Cerebellar nuclear complex (tissue), 1 donor: Measurements from ENCODE around the gene ZBTB4.
A peak's percentile ranks its signal among the peaks of the same experiment; 100 is the strongest.

Experiments
- DNase-seq, 2 experiments: peaks; one replicate each; lab custom pipeline; 2025; lab: John Stamatoyannopoulos, UW

The ZBTB4 gene

GRCh38 chr17:7479213-7480088 is at the start of gene ZBTB4:
TSS of gene ZBTB4 (minus strand) at chr17:7479631. CDS start at chr17:7466801, 12,830 bp downstream.
- DNase-seq = peak in 1 of 2 experiments; percentile 15

DNA sequence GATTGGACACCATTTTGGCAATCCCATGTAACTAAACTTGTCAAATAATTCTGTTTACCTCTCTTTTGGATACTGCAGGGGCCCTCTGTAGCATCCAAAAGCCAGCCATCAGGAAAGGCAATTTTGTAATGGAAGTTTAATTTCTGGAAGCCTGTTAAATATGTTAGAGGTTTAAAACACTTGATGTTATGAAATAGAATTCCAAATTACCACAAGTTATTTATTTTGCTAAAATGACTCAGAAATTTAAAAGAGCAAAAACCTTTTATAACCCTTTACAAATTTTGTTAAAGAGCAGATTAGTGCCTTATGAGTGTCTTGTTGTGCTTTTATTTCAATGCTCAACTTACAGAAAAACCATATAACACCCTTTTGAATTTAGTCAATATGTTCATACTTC is 49.4 kb upstream of the ZBTB4 start:
- no peak for DNase-seq

GRCh38 chr17:7523033-7523432 is 43.6 kb upstream of the ZBTB4 start:
- DNase-seq = no peak

GRCh38 chr17:7515911-7516610 is 36.6 kb upstream of the ZBTB4 start:
- DNase-seq = no peak

DNA sequence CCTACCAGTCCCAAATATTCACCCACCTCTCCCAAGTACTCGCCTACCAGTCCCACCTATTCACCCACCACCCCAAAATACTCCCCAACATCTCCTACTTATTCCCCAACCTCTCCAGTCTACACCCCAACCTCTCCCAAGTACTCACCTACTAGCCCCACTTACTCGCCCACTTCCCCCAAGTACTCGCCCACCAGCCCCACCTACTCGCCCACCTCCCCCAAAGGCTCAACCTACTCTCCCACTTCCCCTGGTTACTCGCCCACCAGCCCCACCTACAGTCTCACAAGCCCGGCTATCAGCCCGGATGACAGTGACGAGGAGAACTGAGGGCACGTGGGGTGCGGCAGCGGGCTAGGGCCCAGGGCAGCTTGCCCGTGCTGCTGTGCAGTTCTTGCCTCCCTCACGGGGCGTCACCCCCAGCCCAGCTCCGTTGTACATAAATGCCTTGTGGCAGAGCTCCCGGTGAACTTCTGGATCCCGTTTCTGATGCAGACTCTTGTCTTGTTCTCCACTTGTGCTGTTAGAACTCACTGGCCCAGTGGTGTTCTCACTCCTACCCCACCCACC is 34.5 kb upstream of the ZBTB4 start:
- no peak for DNase-seq

DNA sequence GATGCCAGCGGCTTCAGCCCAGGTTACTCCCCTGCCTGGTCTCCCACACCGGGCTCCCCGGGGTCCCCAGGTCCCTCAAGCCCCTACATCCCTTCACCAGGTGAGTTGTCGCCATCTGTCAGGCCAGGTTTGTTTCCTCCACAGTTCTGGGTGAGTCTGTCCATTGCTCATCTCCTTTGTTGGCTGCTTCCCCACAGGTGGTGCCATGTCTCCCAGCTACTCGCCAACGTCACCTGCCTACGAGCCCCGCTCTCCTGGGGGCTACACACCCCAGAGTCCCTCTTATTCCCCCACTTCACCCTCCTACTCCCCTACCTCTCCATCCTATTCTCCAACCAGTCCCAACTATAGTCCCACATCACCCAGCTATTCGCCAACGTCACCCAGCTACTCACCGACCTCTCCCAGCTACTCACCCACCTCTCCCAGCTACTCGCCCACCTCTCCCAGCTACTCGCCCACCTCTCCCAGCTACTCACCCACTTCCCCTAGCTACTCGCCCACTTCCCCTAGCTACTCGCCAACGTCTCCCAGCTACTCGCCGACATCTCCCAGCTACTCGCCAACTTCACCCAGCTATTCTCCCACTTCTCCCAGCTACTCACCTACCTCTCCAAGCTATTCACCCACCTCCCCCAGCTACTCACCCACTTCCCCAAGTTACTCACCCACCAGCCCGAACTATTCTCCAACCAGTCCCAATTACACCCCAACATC is 33.6 kb upstream of the ZBTB4 start:
- no peak for DNase-seq

DNA sequence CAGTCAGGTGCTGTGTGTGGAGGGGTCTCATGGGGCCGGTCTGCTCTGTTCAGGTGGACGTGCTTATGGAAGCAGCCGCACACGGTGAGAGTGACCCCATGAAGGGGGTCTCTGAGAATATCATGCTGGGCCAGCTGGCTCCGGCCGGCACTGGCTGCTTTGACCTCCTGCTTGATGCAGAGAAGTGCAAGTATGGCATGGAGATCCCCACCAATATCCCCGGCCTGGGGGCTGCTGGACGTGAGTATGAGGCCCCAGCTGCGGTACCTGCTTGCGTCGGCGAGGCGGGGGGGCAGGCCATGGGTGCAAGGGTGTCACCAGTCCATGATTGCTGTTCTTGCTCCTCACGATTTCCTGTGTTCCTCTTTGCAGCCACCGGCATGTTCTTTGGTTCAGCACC is 32.7 kb upstream of the ZBTB4 start:
- no peak for DNase-seq

GRCh38 chr17:7511108-7511507 is 31.7 kb upstream of the ZBTB4 start:
- no peak for DNase-seq

GRCh38 chr17:7509937-7510336 is 30.5 kb upstream of the ZBTB4 start:
- no peak for DNase-seq

GRCh38 chr17:7508846-7509245 is 29.4 kb upstream of the ZBTB4 start:
- no peak for DNase-seq

GRCh38 chr17:7508145-7508544 is 28.7 kb upstream of the ZBTB4 start:
- DNase-seq = no peak

DNA sequence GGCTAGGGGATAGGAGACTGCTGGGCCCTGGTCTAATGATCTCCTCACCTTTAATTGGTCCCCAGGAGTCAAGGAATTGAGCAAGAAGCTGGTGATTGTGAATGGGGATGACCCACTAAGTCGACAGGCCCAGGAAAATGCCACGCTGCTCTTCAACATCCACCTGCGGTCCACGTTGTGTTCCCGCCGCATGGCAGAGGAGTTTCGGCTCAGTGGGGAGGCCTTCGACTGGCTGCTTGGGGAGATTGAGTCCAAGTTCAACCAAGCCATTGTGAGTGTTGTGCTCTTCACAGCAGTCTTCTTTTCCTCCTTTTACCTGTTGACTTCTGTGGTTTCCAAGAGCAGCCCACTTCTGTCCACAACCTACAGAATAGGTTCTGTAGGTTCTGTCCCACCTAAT is 24.1 kb upstream of the ZBTB4 start:
- DNase-seq = no peak

DNA sequence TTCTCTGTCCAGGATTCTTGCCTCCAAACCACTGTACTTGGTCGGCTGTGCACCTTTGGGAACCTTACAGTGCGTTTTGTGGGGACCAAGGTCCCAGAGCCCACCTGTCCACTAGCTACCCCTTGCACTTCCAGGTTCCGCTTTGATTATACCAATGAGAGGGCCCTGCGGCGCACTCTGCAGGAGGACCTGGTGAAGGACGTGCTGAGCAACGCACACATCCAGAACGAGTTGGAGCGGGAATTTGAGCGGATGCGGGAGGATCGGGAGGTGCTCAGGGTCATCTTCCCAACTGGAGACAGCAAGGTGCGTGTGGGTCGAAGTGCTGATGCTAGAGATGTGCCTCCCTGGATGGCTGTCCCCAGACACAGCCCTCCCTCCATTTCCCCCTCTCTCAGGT is 23.6 kb upstream of the ZBTB4 start:
- DNase-seq = no peak

DNA sequence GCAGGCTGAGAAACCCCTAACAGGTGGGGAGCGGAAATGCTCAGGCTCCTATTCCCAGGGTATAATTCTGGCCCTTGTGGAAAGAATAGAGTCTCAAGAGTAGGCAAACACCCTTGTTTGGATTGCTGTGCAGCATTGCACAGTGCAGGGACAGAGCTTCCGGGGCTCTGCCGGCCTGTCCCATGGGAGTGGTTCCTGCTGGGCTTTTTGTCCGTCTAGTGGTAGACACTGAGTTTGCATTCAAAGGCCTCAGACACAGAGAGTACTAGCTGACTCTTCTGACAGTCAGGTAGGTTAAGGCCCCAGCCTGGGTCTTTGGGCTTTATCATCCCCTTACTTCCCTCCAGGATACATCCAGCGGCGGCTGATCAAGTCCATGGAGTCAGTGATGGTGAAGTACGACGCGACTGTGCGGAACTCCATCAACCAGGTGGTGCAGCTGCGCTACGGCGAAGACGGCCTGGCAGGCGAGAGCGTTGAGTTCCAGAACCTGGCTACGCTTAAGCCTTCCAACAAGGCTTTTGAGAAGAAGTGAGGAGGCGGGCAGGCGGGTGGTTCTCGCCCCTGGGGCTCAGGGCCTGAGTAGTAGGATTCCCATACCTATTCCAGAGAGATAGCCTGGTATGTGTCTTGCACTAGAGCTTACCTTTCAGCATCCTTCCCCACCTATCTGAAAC is 22.9 kb upstream of the ZBTB4 start:
- DNase-seq = no peak

DNA sequence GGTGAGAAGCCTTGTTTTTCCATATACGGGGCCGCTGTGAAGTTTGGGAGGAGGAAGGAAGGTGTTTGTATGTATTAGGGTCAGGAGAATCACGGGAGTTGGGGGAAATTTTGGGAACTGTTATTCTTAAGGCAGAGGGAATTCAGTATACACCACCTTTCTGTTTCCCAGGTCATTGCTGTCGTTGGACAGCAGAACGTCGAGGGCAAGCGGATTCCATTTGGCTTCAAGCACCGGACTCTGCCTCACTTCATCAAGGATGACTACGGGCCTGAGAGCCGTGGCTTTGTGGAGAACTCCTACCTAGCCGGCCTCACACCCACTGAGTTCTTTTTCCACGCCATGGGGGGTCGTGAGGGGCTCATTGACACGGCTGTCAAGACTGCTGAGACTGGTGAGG is 22.3 kb upstream of the ZBTB4 start:
- no peak for DNase-seq

DNA sequence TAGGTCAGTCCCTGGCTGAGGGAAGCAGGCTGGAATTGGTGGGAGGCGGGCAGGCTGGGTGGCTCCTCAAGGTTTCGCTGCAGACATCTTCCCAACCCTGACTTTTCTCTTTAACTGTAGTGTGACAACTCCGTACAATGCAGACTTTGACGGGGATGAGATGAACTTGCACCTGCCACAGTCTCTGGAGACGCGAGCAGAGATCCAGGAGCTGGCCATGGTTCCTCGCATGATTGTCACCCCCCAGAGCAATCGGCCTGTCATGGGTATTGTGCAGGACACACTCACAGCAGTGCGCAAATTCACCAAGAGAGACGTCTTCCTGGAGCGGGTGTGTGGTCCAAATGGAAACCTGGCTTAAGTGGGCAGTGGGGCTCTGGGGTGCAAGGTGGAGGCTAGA is 19.7 kb upstream of the ZBTB4 start:
- no peak for DNase-seq

GRCh38 chr17:7497636-7498035 is 18.2 kb upstream of the ZBTB4 start:
- no peak for DNase-seq

- DNase-seq = no peak
These were observed 17.8 kb upstream of the ZBTB4 start for GRCh38 chr17:7497228-7497627.

GRCh38 chr17:7496470-7497183 is 17.2 kb upstream of the ZBTB4 start:
- no peak for DNase-seq

DNA sequence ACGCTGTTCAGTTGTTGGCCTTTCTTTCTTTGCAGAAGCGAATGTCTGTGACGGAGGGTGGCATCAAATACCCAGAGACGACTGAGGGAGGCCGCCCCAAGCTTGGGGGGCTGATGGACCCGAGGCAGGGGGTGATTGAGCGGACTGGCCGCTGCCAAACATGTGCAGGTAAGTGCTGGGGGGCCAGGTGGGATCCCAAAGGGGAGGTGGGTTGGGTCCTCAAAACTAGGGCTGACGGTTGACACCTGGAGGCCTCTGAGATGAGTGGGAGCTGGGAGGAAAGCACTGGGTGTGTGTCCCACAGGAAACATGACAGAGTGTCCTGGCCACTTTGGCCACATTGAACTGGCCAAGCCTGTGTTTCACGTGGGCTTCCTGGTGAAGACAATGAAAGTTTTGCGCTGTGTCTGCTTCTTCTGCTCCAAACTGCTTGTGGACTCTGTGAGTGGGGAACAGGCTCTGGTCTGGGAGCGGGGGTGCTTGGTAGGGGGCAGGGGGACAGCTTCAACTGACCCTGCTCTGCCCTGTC is 16.5 kb upstream of the ZBTB4 start:
- DNase-seq = no peak

DNA sequence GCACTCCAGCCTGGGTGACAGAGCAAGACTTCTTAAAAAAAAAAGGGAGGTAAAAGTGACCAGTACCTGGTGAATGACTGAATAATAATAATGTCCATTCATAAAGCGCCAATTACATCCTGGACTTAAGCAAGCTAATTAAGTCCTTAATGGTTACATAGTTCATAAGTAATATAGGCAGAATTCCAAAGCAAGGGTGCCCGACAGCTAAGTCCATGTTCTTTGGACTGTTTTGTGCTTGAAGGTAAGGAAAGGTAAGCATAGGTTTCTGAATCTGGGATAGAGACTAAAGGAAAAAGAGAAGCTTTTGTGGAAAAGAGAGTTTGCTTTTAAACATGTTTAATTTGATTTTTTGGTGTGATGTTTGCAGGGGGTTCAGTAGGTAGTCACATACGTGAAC is 14.5 kb upstream of the ZBTB4 start:
- DNase-seq = no peak
